Ishikawa (cell line): ENCODE results near the gene DCAF5.

Experiments used
- CEBPB ChIP-seq: IDR thresholded peaks from 2 replicates; pipeline ENCODE4 v1.6.1; 2012
- CREB1 ChIP-seq: IDR thresholded peaks from 2 replicates; pipeline ENCODE4 v1.6.1; 2012; ENCODE audit warnings: low read depth
- EGR1 ChIP-seq: IDR thresholded peaks from 2 replicates; pipeline ENCODE4 v1.6.1; 2012
- EP300 ChIP-seq: IDR thresholded peaks from 2 replicates; pipeline ENCODE4 v1.6.1; 2012; ENCODE audit warnings: borderline replicate concordance
- FOXM1 ChIP-seq: IDR thresholded peaks from 2 replicates; pipeline ENCODE4 v1.6.1; 2012; ENCODE audit warnings: low read depth, borderline replicate concordance
- RAD21 ChIP-seq: IDR thresholded peaks from 2 replicates; pipeline ENCODE4 v1.6.1; 2012; ENCODE audit warnings: low read depth
- TAF1 ChIP-seq: IDR thresholded peaks from 2 replicates; pipeline ENCODE4 v1.6.1; 2012; ENCODE audit warnings: low read depth, mild to moderate bottlenecking
- TCF12 ChIP-seq: IDR thresholded peaks from 2 replicates; pipeline ENCODE4 v1.6.1; 2012; ENCODE audit warnings: low read depth
- TEAD4 ChIP-seq: IDR thresholded peaks from 2 replicates; pipeline ENCODE4 v1.6.1; 2012
- YY1 ChIP-seq: IDR thresholded peaks from 2 replicates; pipeline ENCODE4 v1.6.1; 2012; ENCODE audit warnings: low read depth
- TF ChIP-seq, protein P1 (sequence below): IDR thresholded peaks from 2 replicates; pipeline ENCODE4 v1.6.1; 2012
- TF ChIP-seq, protein P2 (sequence below): IDR thresholded peaks from 2 replicates; pipeline ENCODE4 v1.6.1; 2012
- TF ChIP-seq, protein P3 (sequence below): IDR thresholded peaks from 2 replicates; pipeline ENCODE4 v1.6.1; 2012; ENCODE audit warnings: low read depth, mild to moderate bottlenecking

DNA sequence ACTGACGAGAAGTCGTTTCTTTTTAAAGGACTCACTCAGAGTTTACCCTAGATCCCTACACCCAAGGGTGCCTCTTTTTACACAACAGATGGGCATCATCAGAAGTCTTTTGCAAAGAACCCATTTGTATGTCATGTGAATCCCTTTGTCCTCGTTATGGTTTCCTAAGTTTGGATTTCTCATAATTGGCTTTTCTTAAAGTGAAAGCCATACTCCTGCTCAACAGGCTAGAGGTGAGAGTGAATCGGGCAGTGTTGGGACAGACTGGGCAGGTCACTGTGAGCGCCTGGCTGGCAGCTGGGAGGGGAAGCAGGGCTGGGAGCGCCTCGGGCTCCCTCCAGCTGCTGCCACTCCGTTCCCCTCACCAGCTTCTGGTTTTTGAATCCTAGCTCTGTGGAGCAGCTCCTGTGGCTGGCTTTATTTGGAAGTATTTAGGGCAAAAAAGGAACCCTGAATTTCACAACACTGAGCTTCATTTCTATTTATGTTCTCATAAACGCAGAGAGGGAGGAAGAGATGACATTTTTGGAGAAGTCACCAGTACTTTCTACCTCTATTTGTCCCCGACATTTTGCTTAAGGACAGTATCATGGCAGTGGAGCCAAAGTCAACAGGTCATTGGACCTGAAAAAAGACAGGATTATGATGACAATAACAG lies 110.0 kb downstream of the DCAF5 start:
- TF ChIP-seq FOXM1 (no peak), RAD21 (no peak), TEAD4 (no peak), EP300 (no peak), YY1 (no peak), CEBPB (no peak), CREB1 (no peak), TCF12 (no peak), TAF1 (no peak), EGR1 (no peak)
- TF ChIP-seq, protein P1, sequence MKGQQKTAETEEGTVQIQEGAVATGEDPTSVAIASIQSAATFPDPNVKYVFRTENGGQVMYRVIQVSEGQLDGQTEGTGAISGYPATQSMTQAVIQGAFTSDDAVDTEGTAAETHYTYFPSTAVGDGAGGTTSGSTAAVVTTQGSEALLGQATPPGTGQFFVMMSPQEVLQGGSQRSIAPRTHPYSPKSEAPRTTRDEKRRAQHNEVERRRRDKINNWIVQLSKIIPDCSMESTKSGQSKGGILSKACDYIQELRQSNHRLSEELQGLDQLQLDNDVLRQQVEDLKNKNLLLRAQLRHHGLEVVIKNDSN: no peak
- TF ChIP-seq, protein P2, sequence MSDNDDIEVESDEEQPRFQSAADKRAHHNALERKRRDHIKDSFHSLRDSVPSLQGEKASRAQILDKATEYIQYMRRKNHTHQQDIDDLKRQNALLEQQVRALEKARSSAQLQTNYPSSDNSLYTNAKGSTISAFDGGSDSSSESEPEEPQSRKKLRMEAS: no peak
- TF ChIP-seq, protein P3, sequence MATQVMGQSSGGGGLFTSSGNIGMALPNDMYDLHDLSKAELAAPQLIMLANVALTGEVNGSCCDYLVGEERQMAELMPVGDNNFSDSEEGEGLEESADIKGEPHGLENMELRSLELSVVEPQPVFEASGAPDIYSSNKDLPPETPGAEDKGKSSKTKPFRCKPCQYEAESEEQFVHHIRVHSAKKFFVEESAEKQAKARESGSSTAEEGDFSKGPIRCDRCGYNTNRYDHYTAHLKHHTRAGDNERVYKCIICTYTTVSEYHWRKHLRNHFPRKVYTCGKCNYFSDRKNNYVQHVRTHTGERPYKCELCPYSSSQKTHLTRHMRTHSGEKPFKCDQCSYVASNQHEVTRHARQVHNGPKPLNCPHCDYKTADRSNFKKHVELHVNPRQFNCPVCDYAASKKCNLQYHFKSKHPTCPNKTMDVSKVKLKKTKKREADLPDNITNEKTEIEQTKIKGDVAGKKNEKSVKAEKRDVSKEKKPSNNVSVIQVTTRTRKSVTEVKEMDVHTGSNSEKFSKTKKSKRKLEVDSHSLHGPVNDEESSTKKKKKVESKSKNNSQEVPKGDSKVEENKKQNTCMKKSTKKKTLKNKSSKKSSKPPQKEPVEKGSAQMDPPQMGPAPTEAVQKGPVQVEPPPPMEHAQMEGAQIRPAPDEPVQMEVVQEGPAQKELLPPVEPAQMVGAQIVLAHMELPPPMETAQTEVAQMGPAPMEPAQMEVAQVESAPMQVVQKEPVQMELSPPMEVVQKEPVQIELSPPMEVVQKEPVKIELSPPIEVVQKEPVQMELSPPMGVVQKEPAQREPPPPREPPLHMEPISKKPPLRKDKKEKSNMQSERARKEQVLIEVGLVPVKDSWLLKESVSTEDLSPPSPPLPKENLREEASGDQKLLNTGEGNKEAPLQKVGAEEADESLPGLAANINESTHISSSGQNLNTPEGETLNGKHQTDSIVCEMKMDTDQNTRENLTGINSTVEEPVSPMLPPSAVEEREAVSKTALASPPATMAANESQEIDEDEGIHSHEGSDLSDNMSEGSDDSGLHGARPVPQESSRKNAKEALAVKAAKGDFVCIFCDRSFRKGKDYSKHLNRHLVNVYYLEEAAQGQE: no peak
